SU-DHL-6 (cell line): ENCODE results near the gene LYPD6.

Experiments
- H2AFZ ChIP-seq: fragments of 200-600 bp; sonication (generic); 2 replicates; pipeline ENCODE4 v1.6.1; 2014; ENCODE audit warnings: low read depth, mild to moderate bottlenecking, moderate library complexity, mixed read lengths, antibody characterized with exemption, low read length; ENCODE audit not compliant: severe bottlenecking
- H3F3A ChIP-seq: fragments of 200-600 bp; shearing (Covaris generic); 2 replicates; pipeline ENCODE4 v1.6.0; 2016; ENCODE audit warnings: antibody characterized with exemption, mild to moderate bottlenecking; ENCODE audit not compliant: insufficient read depth
- H3K27ac ChIP-seq: fragments of 200-600 bp; sonication (generic); 2 replicates; pipeline ENCODE4 v1.5.1; 2016; ENCODE audit warnings: low read depth, mild to moderate bottlenecking, low read length, moderate library complexity, mixed read lengths
- H3K27me3 ChIP-seq: fragments of 200-600 bp; sonication (generic), shearing (Covaris generic); 2 replicates; pipeline ENCODE4 v1.6.0; 2014; ENCODE audit warnings: mild to moderate bottlenecking, low read length
- H3K36me3 ChIP-seq: fragments of 200-600 bp; sonication (generic); 2 replicates; pipeline ENCODE4 v1.6.1; 2014; ENCODE audit warnings: mild to moderate bottlenecking, low read length, mixed read lengths
- H3K4me2 ChIP-seq: fragments of 300-600, 200-600 bp; shearing (Covaris generic), sonication (generic); 2 replicates; pipeline ENCODE4 v1.6.0; 2014; ENCODE audit warnings: low read length, low read depth, mild to moderate bottlenecking; ENCODE audit not compliant: poor library complexity, severe bottlenecking
- H3K4me3 ChIP-seq: fragments of 200-600 bp; sonication (generic); 2 replicates; pipeline ENCODE4 v1.5.1; 2014; ENCODE audit warnings: antibody characterized with exemption, low read length, mild to moderate bottlenecking, mixed read lengths; ENCODE audit not compliant: insufficient read depth, poor library complexity, severe bottlenecking
- H3K79me2 ChIP-seq: fragments of 200-600 bp; sonication (generic); 2 replicates; pipeline ENCODE4 v1.6.1; 2014; ENCODE audit warnings: mild to moderate bottlenecking, low read length, moderate library complexity; ENCODE audit not compliant: insufficient read depth
- H3K9ac ChIP-seq: fragments of 200-600 bp; sonication (generic); 2 replicates; pipeline ENCODE4 v1.7.0; 2014; ENCODE audit warnings: mild to moderate bottlenecking, low read length
- H3K9me2 ChIP-seq: fragments of 200-600 bp; sonication (generic); replicated peaks from 2 replicates; pipeline ENCODE4 v1.6.1; 2014; ENCODE audit warnings: low read length; ENCODE audit not compliant: insufficient read depth
- H3K9me3 ChIP-seq: fragments of 200-600 bp; sonication (generic); 2 replicates; pipeline ENCODE4 v1.6.1; 2014; ENCODE audit warnings: low read length, mixed read lengths; ENCODE audit not compliant: insufficient read depth
- H4K20me1 ChIP-seq: fragments of 200-600 bp; sonication (generic); 2 replicates; pipeline ENCODE4 v1.6.1; 2014; ENCODE audit warnings: low read depth, mild to moderate bottlenecking, antibody characterized with exemption, low read length, moderate library complexity, mixed read lengths
- EZH2phosphoT487 ChIP-seq: fragments of 200-600 bp; sonication (generic), shearing (Covaris generic); conservative IDR thresholded peaks from 2 replicates; pipeline ENCODE4 v1.6.1; 2018; ENCODE audit warnings: mild to moderate bottlenecking, antibody characterized with exemption, low read length, moderate library complexity, mixed read lengths
- TF ChIP-seq, protein P1 (sequence below): fragments of 200-600 bp; sonication (generic); IDR thresholded peaks from one replicate; pipeline ENCODE4 v1.5.1; 2017; ENCODE audit warnings: antibody characterized with exemption, mild to moderate bottlenecking, low read length, moderate library complexity; ENCODE audit not compliant: insufficient read depth, poor library complexity, severe bottlenecking

The LYPD6 gene

DNA sequence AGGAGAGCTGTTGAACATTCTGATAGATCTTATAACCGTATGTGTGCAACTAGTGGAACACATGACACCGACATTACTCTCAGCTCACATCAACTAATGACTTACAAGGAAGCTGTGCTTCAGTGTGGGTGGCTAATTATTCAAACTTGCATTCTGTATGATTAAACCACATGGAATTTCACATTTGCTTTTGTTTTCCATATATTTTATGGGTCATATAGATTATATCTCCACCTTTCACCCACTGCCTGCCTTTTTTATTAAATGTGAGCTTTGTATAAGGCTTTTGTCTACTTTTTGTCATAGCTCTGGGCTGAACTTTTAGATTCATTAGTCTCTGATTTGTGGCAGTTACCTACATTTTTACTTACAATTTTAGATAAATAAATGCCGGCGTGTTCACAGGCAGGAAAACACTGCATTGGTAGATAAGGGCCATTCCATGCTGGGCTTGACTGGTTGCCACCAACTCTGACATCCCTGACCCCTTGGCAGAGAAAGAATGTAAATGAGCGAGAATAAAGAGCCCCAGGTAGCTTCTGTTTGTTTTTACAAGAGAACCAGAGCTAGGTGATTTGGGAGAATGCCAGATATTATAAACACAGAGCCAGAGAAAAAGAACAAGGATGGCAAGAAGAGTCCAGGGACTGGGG lies 35.7 kb downstream of the LYPD6 start:
- Histone ChIP-seq H3K79me2 (no peaks in the 10 kb centered on the region), H3K4me2 (no peak overlapping the region), H3K36me3 (no peaks in the 10 kb centered on the region), H3K4me3 (no peak overlapping the region), H4K20me1 (no peaks in the 10 kb centered on the region), H3K27me3 (no peaks in the 10 kb centered on the region), H3K27ac (no peak overlapping the region), H3K9ac (no peak overlapping the region), H3K9me3 (no peaks in the 10 kb centered on the region), H2AFZ (no peak overlapping the region), H3F3A (no peaks in the 10 kb centered on the region), H3K9me2 (no peaks in the 10 kb centered on the region)
- no peak for TF ChIP-seq EZH2phosphoT487
- TF ChIP-seq, protein P1, sequence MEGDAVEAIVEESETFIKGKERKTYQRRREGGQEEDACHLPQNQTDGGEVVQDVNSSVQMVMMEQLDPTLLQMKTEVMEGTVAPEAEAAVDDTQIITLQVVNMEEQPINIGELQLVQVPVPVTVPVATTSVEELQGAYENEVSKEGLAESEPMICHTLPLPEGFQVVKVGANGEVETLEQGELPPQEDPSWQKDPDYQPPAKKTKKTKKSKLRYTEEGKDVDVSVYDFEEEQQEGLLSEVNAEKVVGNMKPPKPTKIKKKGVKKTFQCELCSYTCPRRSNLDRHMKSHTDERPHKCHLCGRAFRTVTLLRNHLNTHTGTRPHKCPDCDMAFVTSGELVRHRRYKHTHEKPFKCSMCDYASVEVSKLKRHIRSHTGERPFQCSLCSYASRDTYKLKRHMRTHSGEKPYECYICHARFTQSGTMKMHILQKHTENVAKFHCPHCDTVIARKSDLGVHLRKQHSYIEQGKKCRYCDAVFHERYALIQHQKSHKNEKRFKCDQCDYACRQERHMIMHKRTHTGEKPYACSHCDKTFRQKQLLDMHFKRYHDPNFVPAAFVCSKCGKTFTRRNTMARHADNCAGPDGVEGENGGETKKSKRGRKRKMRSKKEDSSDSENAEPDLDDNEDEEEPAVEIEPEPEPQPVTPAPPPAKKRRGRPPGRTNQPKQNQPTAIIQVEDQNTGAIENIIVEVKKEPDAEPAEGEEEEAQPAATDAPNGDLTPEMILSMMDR: no peak

DNA sequence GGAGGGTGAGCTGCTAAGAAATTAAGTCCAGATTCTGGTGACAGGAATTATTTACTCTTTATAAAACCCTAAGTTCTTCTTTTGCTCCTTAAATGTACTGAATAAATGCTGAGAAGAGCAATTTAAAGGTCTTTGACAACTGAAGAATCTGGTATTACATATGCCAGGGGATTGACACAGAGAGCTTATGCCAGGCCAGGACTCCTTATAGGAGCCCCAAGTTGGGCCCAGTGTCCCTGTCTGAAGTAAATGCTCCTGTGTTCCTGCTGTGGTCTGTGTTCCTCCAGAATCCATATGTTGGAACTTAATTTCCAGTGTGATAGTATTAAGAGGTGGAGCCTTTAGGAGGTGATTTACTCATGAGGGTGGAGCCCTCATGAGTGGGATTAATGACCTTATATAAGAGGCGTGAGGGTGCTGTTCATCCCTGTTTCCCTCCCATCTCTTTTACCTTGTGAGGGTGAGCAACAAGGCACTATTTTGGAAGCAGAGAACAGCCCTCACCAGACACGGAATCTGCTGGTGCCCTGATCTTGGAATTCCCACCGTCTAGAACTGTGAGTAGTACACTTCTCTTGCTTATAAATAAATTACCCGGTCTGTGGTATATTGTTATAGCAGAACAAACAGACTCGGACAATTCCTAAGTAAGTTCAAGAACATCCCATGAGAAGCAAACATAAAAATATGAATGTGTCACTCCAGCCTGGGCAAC lies 39.8 kb downstream of the LYPD6 start:
- Histone ChIP-seq H3K36me3 (no peaks in the 10 kb centered on the region), H3K4me3 (no peak overlapping the region), H3F3A (no peaks in the 10 kb centered on the region), H3K4me2 (no peak overlapping the region), H3K79me2 (no peaks in the 10 kb centered on the region), H4K20me1 (no peaks in the 10 kb centered on the region), H3K9me2 (no peaks in the 10 kb centered on the region), H2AFZ (no peak overlapping the region), H3K27ac (no peak overlapping the region), H3K27me3 (no peaks in the 10 kb centered on the region), H3K9me3 (no peaks in the 10 kb centered on the region), H3K9ac (no peak overlapping the region)
- TF ChIP-seq, protein P1: no peak
- no peak for TF ChIP-seq EZH2phosphoT487

DNA sequence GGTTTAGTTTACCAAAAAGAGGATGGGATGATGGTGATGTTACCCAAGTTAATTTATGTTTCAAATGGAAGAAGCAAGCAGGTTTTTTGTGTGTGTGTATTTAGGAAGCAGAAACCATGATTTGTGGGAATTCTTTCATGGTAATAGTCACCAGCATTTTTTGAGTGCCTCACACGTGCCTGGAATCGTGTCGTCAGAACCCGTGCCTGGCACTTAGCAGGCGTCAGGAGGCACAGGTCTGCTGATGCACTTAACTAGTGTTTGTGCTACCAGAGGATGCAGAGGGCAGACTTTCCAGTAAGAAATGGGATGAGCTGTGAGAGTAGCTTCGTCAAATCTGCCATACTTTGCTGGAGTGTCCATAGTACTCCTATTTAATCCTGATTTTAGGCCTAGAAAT lies 41.1 kb downstream of the LYPD6 start:
- H3K27me3 ChIP-seq: no peaks in the 10 kb centered on the region
- no peak overlapping the region for H3K4me2 ChIP-seq
- H4K20me1 ChIP-seq: no peaks in the 10 kb centered on the region
- TF ChIP-seq, protein P1: no peak
- H3K36me3 ChIP-seq: no peaks in the 10 kb centered on the region
- no peak overlapping the region for H3K27ac ChIP-seq
- H3K4me3 ChIP-seq: no peak overlapping the region
- no peak overlapping the region for H3K9ac ChIP-seq
- no peak overlapping the region for H2AFZ ChIP-seq
- no peaks in the 10 kb centered on the region for H3K9me3 ChIP-seq
- H3K9me2 ChIP-seq: no peaks in the 10 kb centered on the region
- no peaks in the 10 kb centered on the region for H3K79me2 ChIP-seq
- H3F3A ChIP-seq: no peaks in the 10 kb centered on the region
